Testis (tissue), 3 donors: Measurements from ENCODE around the gene PRDM15. TPM values are rescaled to one million over a fixed set of nuclear protein-coding genes. Genes with fewer than 3 reads are reported as not detected.

Experiments used
- DNase-seq: peaks from one replicate; pipeline ENCODE4 v3.0.0-alpha.2; 2019
- H3K27ac ChIP-seq, 2 donors: fragments of 200-600 bp; sonication (generic); one replicate each; pipeline ENCODE4 v1.5.1; 2019
- H3K27me3 ChIP-seq: fragments of 200-600 bp; sonication (generic); one replicate; pipeline ENCODE4 v1.5.1; 2019
- H3K36me3 ChIP-seq: fragments of 200-600 bp; sonication (generic); one replicate; pipeline ENCODE4 v1.5.1; 2017; ENCODE audit warnings: low read depth; ENCODE audit errors: missing control alignments
- H3K4me1 ChIP-seq: fragments of 200-600 bp; sonication (generic); one replicate; pipeline ENCODE4 v1.5.1; 2019
- H3K4me3 ChIP-seq, 2 donors: fragments of 200-600 bp; sonication (generic); one replicate each; pipeline ENCODE4 v1.5.1; 2017 to 2019
- H3K9me3 ChIP-seq: fragments of 200-600 bp; sonication (generic); one replicate; pipeline ENCODE4 v1.5.1; 2017
- POLR2A ChIP-seq: fragments of 450-650 bp; IDR thresholded peaks from one replicate; pipeline ENCODE4 v1.6.1; 2017; ENCODE audit warnings: antibody characterized with exemption, mild to moderate bottlenecking, moderate library complexity
- WGBS, 2 donors: methylation state at CpG; one replicate each; pipeline ENCODE4 v1.1.5; 2018; 5-methylcytosine and 5-hydroxymethylcytosine counted together
- intact Hi-C: fragments of 100-400 bp; cut with DNase I; formaldehyde crosslinking; loops from one replicate; pipeline ENCODE4 v1.15.1; 2023; ENCODE audit warnings: low total_unique reads
- polyA plus RNA-seq: library from polyadenylated mRNA; stranded (reverse); fragments of 350-450 nt; fragmentation: Illumina TruSeq; extraction: RNeasy Lipid Tissue Mini Kit (QIAGEN cat#74804); gene quantifications from one replicate; pipeline ENCODE4 v1.2.3, GENCODE V29; 2014; ENCODE audit warnings: low read depth, low replicate concordance; ENCODE audit not compliant: insufficient read depth
- total RNA-seq, 2 donors: library from RNA; depleted of rRNA; stranded (reverse); fragments of >200 nt; gene quantifications; one replicate each; pipeline ENCODE4 v1.2.3, GENCODE V29; 2016
- TF ChIP-seq, protein P1 (sequence below), 3 experiments: fragments of 450-650 bp in 2 of 3; fragments of 200-600 bp in 1 of 3; sonication (generic) in 1 of 3; IDR thresholded peaks; one replicate each; pipeline ENCODE4 v1.5.1; 2016 to 2019; ENCODE audit warnings: antibody characterized with exemption in 3 of 3, mild to moderate bottlenecking in 2 of 3, moderate library complexity in 1 of 3

The PRDM15 gene
- total and polyA plus RNA-seq, 3 donors from 2014 or later, result 8.2 to 21.4 (median 18.8) TPM

DNA sequence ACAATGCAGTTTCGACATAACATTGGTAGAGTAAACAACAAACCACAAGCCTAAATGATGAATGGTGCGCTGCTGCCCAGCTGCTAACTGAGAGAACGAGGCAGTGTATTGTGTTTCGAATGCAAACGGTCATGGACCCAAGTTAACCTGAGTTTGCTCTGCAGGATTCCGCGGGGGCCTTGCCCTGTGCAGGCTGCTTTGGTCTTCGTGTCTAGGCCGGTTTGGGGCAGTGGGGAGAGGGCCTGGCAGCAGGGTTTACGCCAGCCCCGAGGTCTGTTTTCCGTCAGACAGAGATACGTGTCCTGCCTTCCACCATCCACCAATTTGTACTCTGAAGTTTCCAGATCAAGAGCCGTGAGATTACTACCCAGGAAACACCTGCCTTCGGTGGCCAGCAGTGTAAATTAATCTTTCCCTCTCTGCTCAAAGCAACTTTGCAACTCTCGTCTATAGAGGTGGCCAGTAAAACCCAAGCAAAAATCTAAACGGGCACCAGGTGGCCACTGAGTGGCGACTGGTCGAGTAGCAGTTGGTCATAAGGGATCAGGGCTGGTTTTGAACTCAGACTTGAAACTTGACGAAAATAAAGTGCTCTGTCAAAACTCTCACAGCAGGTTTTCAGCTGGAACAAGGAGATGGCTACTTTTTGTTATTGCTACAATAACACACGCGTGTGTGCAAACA lies 6.3 kb upstream of the PRDM15 start:
- Histone ChIP-seq H3K36me3 (no peaks in the 10 kb centered on the region), H3K27me3 (no peaks in the 10 kb centered on the region), H3K27ac (no peak overlapping the region), H3K9me3 (no peaks in the 10 kb centered on the region), H3K4me3 (no peak overlapping the region), H3K4me1 (no peaks in the 10 kb centered on the region)
- no peak for DNase-seq
- no peak for TF ChIP-seq POLR2A
- TF ChIP-seq, protein P1, sequence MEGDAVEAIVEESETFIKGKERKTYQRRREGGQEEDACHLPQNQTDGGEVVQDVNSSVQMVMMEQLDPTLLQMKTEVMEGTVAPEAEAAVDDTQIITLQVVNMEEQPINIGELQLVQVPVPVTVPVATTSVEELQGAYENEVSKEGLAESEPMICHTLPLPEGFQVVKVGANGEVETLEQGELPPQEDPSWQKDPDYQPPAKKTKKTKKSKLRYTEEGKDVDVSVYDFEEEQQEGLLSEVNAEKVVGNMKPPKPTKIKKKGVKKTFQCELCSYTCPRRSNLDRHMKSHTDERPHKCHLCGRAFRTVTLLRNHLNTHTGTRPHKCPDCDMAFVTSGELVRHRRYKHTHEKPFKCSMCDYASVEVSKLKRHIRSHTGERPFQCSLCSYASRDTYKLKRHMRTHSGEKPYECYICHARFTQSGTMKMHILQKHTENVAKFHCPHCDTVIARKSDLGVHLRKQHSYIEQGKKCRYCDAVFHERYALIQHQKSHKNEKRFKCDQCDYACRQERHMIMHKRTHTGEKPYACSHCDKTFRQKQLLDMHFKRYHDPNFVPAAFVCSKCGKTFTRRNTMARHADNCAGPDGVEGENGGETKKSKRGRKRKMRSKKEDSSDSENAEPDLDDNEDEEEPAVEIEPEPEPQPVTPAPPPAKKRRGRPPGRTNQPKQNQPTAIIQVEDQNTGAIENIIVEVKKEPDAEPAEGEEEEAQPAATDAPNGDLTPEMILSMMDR (IDR thresholded peaks at IDR 0.05), result no peak
- intact Hi-C loops, result no loop called here
- 69 to 77% methylated on average over 22 of the region's 22 CpGs for WGBS, 2 donors

DNA sequence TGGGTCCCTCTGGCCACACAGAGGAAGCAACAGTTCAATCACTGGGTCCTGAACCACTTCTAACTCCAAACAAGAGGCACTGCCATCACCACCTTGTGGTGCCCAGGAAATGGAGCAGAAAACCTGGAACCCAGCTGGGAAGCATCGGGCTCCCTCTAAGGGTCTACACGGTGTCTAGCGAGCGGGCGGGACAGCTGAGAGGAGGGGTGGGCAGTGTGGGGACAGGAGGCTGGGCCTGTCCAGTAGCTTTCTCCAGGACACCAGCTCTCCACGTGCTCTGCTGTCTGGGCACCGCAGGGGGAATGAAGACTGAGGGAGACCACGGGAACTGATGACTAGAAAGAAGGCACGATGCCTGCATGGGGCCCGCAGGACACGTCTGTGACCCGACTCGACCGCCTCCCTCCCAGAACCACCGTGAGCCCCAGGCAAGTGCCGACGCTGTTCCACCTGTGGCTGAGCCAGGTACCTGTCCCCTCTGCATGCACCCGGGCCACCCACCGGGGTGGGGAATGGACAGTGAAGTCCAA lies 5.4 kb upstream of the PRDM15 start:
- intact Hi-C loops, result no loop called here
- 87 to 88% methylated on average over 18 to 19 of the region's 19 CpGs for WGBS, 2 donors
- Histone ChIP-seq H3K27me3 (no peaks in the 10 kb centered on the region), H3K4me3 (no peak overlapping the region), H3K27ac (no peak overlapping the region), H3K9me3 (no peaks in the 10 kb centered on the region), H3K36me3 (no peaks in the 10 kb centered on the region), H3K4me1 (no peaks in the 10 kb centered on the region)
- DNase-seq, result no peak
- no peak for TF ChIP-seq POLR2A
- TF ChIP-seq, protein P1 (IDR thresholded peaks at IDR 0.05), result no peak

DNA sequence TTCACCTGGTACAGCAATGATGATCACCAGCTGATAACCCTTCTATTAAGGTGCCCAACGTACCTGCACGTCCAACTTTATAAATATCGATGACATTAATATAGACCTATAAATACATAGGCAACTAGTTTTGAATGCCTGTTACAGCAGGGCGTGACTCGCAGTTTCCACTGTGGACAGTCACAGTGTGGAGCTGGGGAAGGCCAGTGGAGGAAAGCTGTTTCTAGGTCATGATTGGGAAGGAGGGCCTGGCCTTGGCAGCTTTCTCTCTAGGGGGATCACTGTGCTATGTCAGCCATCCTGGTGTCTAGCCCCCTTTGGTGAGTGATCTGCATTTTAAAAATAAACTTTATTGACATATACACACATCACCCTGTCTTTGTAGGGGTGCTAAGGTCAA lies 4.4 kb upstream of the PRDM15 start:
- no peaks in the 10 kb centered on the region for H3K9me3 ChIP-seq
- no peaks in the 10 kb centered on the region for H3K27me3 ChIP-seq
- WGBS, 2 donors, result 92 to 95% methylated on average over 5 of the region's 5 CpGs
- H3K27ac ChIP-seq, result no peak overlapping the region
- intact Hi-C loops, result no loop called here
- no peaks in the 10 kb centered on the region for H3K36me3 ChIP-seq
- no peak for DNase-seq
- TF ChIP-seq POLR2A, result no peak
- TF ChIP-seq, protein P1 (IDR thresholded peaks at IDR 0.05), result no peak
- no peaks in the 10 kb centered on the region for H3K4me1 ChIP-seq
- H3K4me3 ChIP-seq, result no peak overlapping the region

DNA sequence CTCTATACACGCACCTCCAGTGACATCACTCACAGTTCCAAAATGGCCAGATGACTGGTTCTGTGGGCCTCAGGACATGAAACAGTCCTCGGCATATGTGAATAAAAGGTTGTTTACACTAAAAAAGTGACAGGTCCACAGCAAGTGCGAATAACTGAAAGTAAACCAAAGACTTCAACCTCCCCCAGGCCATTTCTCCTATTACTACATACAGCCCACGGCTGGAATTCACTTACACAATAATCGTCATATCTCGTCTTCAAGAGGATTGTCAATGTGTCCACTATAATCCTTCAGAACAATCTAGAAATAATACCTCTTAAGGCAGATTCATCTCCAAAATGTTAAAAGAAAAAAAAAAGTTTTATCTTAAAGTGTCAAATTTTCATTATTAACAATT lies 1.9 kb upstream of the PRDM15 start:
- Histone ChIP-seq H3K27ac (no peak overlapping the region), H3K36me3 (no peaks in the 10 kb centered on the region), H3K4me1 (peaks cover 10% of the 10 kb centered on the region), H3K27me3 (no peaks in the 10 kb centered on the region), H3K4me3 (no peak overlapping the region), H3K9me3 (no peaks in the 10 kb centered on the region)
- TF ChIP-seq, protein P1 (IDR thresholded peaks at IDR 0.05), result no peak
- TF ChIP-seq POLR2A, result no peak
- DNase-seq, result no peak
- WGBS, 2 donors, result 77 to 86% methylated on average over 6 of the region's 6 CpGs
- intact Hi-C loops, result no loop called here

DNA sequence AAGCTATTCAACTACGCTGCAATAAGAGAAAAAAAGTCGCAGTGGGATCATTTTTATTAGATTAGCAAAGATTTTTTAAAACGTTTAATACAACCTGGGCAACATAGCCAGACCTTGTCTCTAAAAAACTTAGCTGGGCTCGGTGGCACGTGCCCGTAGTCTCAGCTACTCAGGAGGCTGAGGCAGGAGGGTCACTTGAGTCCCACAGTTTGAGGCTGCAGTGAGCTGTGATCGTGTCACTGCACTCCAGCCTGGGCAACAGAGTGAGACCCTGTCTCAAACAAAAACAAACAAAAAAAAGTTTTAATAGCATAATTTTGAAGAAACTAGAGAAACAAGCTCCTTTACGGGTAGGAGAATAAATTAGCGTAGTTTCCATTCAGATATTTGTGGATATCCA lies 1.0 kb upstream of the PRDM15 start:
- no peaks in the 10 kb centered on the region for H3K9me3 ChIP-seq
- intact Hi-C loops, result no loop called here
- H3K27me3 ChIP-seq, result no peaks in the 10 kb centered on the region
- no peak for DNase-seq
- no peak overlapping the region for H3K27ac ChIP-seq
- no peak overlapping the region for H3K4me3 ChIP-seq
- no peaks in the 10 kb centered on the region for H3K36me3 ChIP-seq
- H3K4me1 ChIP-seq, result peaks cover 10% of the 10 kb centered on the region
- no peak for TF ChIP-seq POLR2A
- TF ChIP-seq, protein P1 (IDR thresholded peaks at IDR 0.05), result no peak
- 61 to 66% methylated on average over 9 of the region's 9 CpGs for WGBS, 2 donors
